ENCODE data around the gene RPL27. TPM values are rescaled to one million over a fixed set of nuclear protein-coding genes. Genes with fewer than 3 reads are reported as not detected.
A peak's percentile ranks its signal among the peaks of the same experiment; 100 is the strongest.

RPL27 gene
- total and polyA plus RNA-seq, 2 of the 13 experiments (the other 11 are each of a cell fraction or from before 2014, with no cell fraction given), result 1,585 to 5,840 TPM

- peak; percentile 61; the same call in 1 of the 2 replicates for TF ChIP-seq RCOR2 (CRISPR knock-in tag; IDR thresholded peaks at IDR 0.05)
- peak; percentile 88; the same call in 1 of the 2 replicates for TF ChIP-seq HOMEZ (CRISPR knock-in tag; IDR thresholded peaks at IDR 0.05; ENCODE audit: low read depth)
- TF ChIP-seq REXO4 (CRISPR knock-in tag; IDR thresholded peaks at IDR 0.05; ENCODE audit: borderline replicate concordance), result no peak
- TF ChIP-seq ZNF614 (CRISPR knock-in tag; IDR thresholded peaks at IDR 0.05; ENCODE audit: borderline replicate concordance), result peak; percentile 95
- peak; percentile 79 for TF ChIP-seq BCL6 (CRISPR knock-in tag; IDR thresholded peaks at IDR 0.05)
- peak; percentile 86; the same call in 1 of the 2 replicates for TF ChIP-seq RXRA (CRISPR knock-in tag; IDR thresholded peaks at IDR 0.05)
- no peak; the same call in 1 of the 2 replicates for TF ChIP-seq CCDC6 (CRISPR knock-in tag; IDR thresholded peaks at IDR 0.05)
- TF ChIP-seq FOXK2 (IDR thresholded peaks at IDR 0.05), result peak; percentile 69; the same call in 1 of the 2 replicates
- TF ChIP-seq ZFP37 (CRISPR knock-in tag; IDR thresholded peaks at IDR 0.05; ENCODE audit: borderline replicate concordance), result 0 out of 2 replicates have a peak, but pooled peaks have one; percentile 7
- no peak for TF ChIP-seq GPBP1L1 (CRISPR knock-in tag; IDR thresholded peaks at IDR 0.05)
- peak; percentile 57; the same call in 1 of the 2 replicates for TF ChIP-seq POLR2G (IDR thresholded peaks at IDR 0.05; ENCODE audit: low read depth, low read length)
- TF ChIP-seq KDM6A (CRISPR knock-in tag; IDR thresholded peaks at IDR 0.05; ENCODE audit: low read depth), result peak; percentile 79; the same call in 1 of the 2 replicates
- TF ChIP-seq ZNF589 (CRISPR knock-in tag; conservative IDR thresholded peaks at IDR 0.05), result 0 out of 2 replicates have a peak, but pooled peaks have one; percentile 44
- peak; percentile 81 for TF ChIP-seq TEAD3 (CRISPR knock-in tag; optimal IDR thresholded peaks at IDR 0.05; ENCODE audit: borderline replicate concordance)
- peak; percentile 49 for TF ChIP-seq CBX1 (IDR thresholded peaks at IDR 0.05; ENCODE audit: low read depth)
- peak; percentile 72; the same call in 1 of the 2 replicates for TF ChIP-seq AHDC1 (CRISPR knock-in tag; IDR thresholded peaks at IDR 0.05; ENCODE audit: borderline replicate concordance)
- TF ChIP-seq PAXIP1 (CRISPR knock-in tag; conservative IDR thresholded peaks at IDR 0.05), result peak; percentile 95
These were observed 12.6 kb downstream of the RPL27 start (continued) for GRCh38 chr17:43010667-43011308.

Measured in HepG2 (cell line).